NT2/D1 (cell line): ENCODE results near the gene RHOB.
"Not testable (repeated sequence)": the region's sequence is repeated elsewhere in the genome, so short reads cannot be mapped to it uniquely, and the experiment has no call there.

Source experiments
- DNase-seq: peaks from one replicate; pipeline ENCODE4 v3.0.0-alpha.2; 2011; ENCODE audit warnings: low read depth, low spot score
- H3K27me3 ChIP-seq: 2 replicates; pipeline ENCODE4 v1.6.0; 2011; ENCODE audit warnings: mild to moderate bottlenecking; ENCODE audit not compliant: insufficient read length, insufficient read depth
- H3K36me3 ChIP-seq: 2 replicates; pipeline ENCODE4 v1.6.1; 2011; ENCODE audit warnings: mild to moderate bottlenecking, low read length, mixed read lengths; ENCODE audit not compliant: insufficient read depth, insufficient read length
- H3K4me1 ChIP-seq: 2 replicates; pipeline ENCODE4 v1.5.1; 2011; ENCODE audit not compliant: insufficient read depth, insufficient read length
- H3K4me3 ChIP-seq: 2 replicates; pipeline ENCODE4 v1.5.1; 2011; ENCODE audit warnings: low read depth; ENCODE audit not compliant: insufficient read length
- H3K9ac ChIP-seq: 2 replicates; pipeline ENCODE4 v1.6.0; 2011; ENCODE audit warnings: low read depth; ENCODE audit not compliant: insufficient read length
- H3K9me3 ChIP-seq: 2 replicates; pipeline ENCODE4 v1.5.1; 2011; ENCODE audit warnings: mild to moderate bottlenecking, low read length; ENCODE audit not compliant: insufficient read depth
- SUZ12 ChIP-seq: IDR thresholded peaks from 2 replicates; pipeline ENCODE4 v1.6.1; 2011; ENCODE audit not compliant: insufficient read length, insufficient read depth; ENCODE audit errors: extremely low read depth
- YY1 ChIP-seq: IDR thresholded peaks from 2 replicates; pipeline ENCODE4 v1.6.1; 2011; ENCODE audit not compliant: insufficient read length, insufficient read depth
- ZNF274 ChIP-seq: IDR thresholded peaks from 2 replicates; pipeline ENCODE4 v1.6.1; 2011; ENCODE audit warnings: mild to moderate bottlenecking, low read depth, low read length

Gene RHOB

GRCh38 chr2:20486571-20486970 lies 39.7 kb downstream of the RHOB start:
- no peak for DNase-seq
- no peaks in the 10 kb centered on the region for H3K9me3 ChIP-seq
- no peaks in the 10 kb centered on the region for H3K36me3 ChIP-seq
- peaks cover 12% of the 10 kb centered on the region for H3K4me1 ChIP-seq
- no peak overlapping the region for H3K4me3 ChIP-seq
- no peak for TF ChIP-seq YY1
- no peak for TF ChIP-seq SUZ12
- TF ChIP-seq ZNF274, result no peak
- no peak overlapping the region for H3K9ac ChIP-seq
- H3K27me3 ChIP-seq, result no peaks in the 10 kb centered on the region

GRCh38 chr2:20487030-20487391 lies 40.1 kb downstream of the RHOB start:
- H3K36me3 ChIP-seq, result no peaks in the 10 kb centered on the region
- H3K4me3 ChIP-seq, result no peak overlapping the region
- H3K9ac ChIP-seq, result no peak overlapping the region
- H3K9me3 ChIP-seq, result no peaks in the 10 kb centered on the region
- DNase-seq, result no peak
- peaks cover 13% of the 10 kb centered on the region for H3K4me1 ChIP-seq
- H3K27me3 ChIP-seq, result no peaks in the 10 kb centered on the region
- TF ChIP-seq SUZ12, result no peak
- no peak for TF ChIP-seq YY1
- no peak for TF ChIP-seq ZNF274

GRCh38 chr2:20487392-20488174 lies 40.7 kb downstream of the RHOB start:
- no peak overlapping the region for H3K4me3 ChIP-seq
- TF ChIP-seq ZNF274 (no peak), YY1 (peak; percentile 37)
- DNase-seq, result peak; percentile 80
- H3K27me3 ChIP-seq, result no peaks in the 10 kb centered on the region
- H3K9me3 ChIP-seq, result no peaks in the 10 kb centered on the region
- peaks cover 16% of the 10 kb centered on the region for H3K4me1 ChIP-seq
- H3K36me3 ChIP-seq, result no peaks in the 10 kb centered on the region
- H3K9ac ChIP-seq, result no peak overlapping the region

- Histone ChIP-seq H3K4me3 (no peak overlapping the region), H3K9ac (peak overlapping the region; percentile 5), H3K36me3 (no peaks in the 10 kb centered on the region), H3K4me1 (peaks cover 16% of the 10 kb centered on the region), H3K9me3 (no peaks in the 10 kb centered on the region), H3K27me3 (no peaks in the 10 kb centered on the region)
- TF ChIP-seq ZNF274 (no peak), YY1 (no peak), SUZ12 (no peak)
- DNase-seq, result no peak
These were observed 41.3 kb downstream of the RHOB start for GRCh38 chr2:20488201-20488641.

- no peak for DNase-seq
- Histone ChIP-seq H3K27me3 (no peaks in the 10 kb centered on the region), H3K4me1 (peaks cover 16% of the 10 kb centered on the region), H3K36me3 (no peaks in the 10 kb centered on the region), H3K9me3 (no peaks in the 10 kb centered on the region), H3K4me3 (no peak overlapping the region), H3K9ac (peak overlapping the region; percentile 28)
- no peak for TF ChIP-seq SUZ12
- no peak for TF ChIP-seq ZNF274
- no peak for TF ChIP-seq YY1
These were observed 41.9 kb downstream of the RHOB start for GRCh38 chr2:20488782-20489181.

- H3K4me1 ChIP-seq, result peaks cover 11% of the 10 kb centered on the region
- no peak for DNase-seq
- H3K9me3 ChIP-seq, result no peaks in the 10 kb centered on the region
- H3K36me3 ChIP-seq, result no peaks in the 10 kb centered on the region
- TF ChIP-seq YY1 (no peak), SUZ12 (no peak), ZNF274 (no peak)
- no peak overlapping the region for H3K4me3 ChIP-seq
- no peaks in the 10 kb centered on the region for H3K27me3 ChIP-seq
- H3K9ac ChIP-seq, result no peak overlapping the region
These were observed 43.7 kb downstream of the RHOB start for GRCh38 chr2:20490300-20491181.

- DNase-seq, result no peak
- H3K36me3 ChIP-seq, result no peaks in the 10 kb centered on the region
- peaks cover 10% of the 10 kb centered on the region for H3K4me1 ChIP-seq
- TF ChIP-seq SUZ12 (no peak), YY1 (no peak), ZNF274 (no peak)
- no peaks in the 10 kb centered on the region for H3K27me3 ChIP-seq
- no peak overlapping the region for H3K4me3 ChIP-seq
- no peaks in the 10 kb centered on the region for H3K9me3 ChIP-seq
- H3K9ac ChIP-seq, result no peak overlapping the region
These were observed 45.1 kb downstream of the RHOB start for GRCh38 chr2:20491739-20492531.

GRCh38 chr2:20493095-20493494 lies 46.2 kb downstream of the RHOB start:
- not testable (repeated sequence) for H3K9ac ChIP-seq, DNase-seq, H3K4me1 ChIP-seq, H3K9me3 ChIP-seq, H3K27me3 ChIP-seq, H3K36me3 ChIP-seq, H3K4me3 ChIP-seq
